ENCODE data around the gene ERI3.

DNA sequence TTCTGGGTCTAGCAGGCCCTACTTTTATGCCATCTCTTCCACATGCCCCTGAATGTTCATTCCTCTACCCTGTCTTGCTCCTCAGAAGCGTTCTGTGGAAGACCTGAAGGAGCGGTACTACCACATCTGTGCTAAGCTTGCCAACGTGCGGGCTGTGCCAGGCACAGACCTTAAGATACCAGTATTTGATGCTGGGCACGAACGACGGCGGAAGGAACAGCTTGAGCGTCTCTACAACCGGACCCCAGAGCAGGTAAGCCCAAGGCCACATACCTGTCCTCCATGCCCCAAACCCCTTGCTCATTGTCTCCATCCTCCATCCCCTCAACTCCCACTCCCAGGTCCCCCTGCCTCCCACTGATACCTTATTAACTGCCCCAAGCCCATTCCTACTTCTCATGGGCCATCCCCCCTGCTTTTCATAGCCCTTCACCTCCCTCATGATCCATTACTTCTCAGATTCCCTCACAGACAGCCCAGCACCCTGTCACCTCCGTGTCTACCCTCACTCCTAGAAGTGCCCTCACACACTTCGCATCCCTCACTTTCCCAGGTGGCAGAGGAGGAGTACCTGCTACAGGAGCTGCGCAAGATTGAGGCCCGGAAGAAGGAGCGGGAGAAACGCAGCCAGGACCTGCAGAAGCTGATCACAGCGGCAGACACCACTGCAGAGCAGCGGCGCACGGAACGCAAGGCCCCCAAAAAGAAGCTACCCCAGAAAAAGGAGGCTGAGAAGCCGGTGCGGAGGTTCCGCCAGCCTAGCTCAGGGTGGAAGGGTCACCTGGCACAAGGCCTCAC, 136.4 kb downstream of the ERI3 start:
- TF ChIP-seq FOXM1 (IDR thresholded peaks at IDR 0.05; ENCODE audit: borderline replicate concordance, low read depth) (no peak), EGR1 (IDR thresholded peaks at IDR 0.05) (no peak)

Measured in Ishikawa (cell line).